ENCODE measurements around the gene RNF17.

RNF17 gene

DNA sequence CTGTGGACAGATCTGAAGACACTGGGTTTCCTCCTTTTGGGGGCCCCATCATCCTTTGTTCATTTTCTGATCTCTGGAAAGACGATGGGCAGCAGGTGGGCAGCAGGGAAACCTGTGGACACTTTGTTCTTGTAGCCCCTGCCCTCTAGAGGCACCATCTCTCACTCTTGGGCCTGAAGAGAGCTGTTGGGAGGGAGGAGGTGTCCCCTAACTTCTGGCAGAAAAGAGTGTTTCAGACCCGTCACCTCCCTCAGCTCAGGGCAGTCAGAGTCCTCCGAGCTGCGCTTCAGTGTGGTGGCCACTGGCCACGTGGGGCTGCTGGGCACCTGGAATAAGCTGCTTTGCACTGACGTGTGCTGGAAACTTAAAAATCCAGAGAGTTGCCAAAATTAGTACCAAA is 26.9 kb upstream of the RNF17 start:
- TF ChIP-seq, protein P1, sequence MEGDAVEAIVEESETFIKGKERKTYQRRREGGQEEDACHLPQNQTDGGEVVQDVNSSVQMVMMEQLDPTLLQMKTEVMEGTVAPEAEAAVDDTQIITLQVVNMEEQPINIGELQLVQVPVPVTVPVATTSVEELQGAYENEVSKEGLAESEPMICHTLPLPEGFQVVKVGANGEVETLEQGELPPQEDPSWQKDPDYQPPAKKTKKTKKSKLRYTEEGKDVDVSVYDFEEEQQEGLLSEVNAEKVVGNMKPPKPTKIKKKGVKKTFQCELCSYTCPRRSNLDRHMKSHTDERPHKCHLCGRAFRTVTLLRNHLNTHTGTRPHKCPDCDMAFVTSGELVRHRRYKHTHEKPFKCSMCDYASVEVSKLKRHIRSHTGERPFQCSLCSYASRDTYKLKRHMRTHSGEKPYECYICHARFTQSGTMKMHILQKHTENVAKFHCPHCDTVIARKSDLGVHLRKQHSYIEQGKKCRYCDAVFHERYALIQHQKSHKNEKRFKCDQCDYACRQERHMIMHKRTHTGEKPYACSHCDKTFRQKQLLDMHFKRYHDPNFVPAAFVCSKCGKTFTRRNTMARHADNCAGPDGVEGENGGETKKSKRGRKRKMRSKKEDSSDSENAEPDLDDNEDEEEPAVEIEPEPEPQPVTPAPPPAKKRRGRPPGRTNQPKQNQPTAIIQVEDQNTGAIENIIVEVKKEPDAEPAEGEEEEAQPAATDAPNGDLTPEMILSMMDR (conservative IDR thresholded peaks at IDR 0.05; ENCODE audit: low read depth, low read length) = no peak
- no peak for DNase-seq (ENCODE audit: low read depth)
- no peak overlapping the region for H3K4me3 ChIP-seq (ENCODE audit: low read length)

DNA sequence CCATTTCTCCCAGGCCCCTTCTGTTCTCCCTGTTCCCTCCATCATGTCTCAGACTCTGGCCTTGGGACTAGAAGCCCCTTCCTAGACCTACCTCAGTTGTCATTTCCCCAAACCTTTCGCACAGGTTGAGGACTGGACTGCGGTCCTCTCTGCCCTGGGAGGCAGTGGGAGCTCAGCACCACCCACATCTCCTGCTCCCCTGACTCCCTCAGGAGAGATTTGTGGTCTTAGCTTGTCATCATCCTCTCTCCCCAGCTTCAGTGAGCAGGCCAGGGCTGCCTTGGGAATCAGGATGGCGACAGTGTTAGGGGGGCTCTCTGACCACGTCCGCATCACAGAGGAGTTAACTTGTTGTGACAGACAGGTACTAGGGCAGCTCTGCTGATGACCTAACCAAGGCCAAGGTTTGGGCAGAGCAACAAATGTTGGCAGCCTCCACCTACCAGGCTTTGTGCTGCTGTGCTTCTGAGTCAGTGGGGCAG is 25.6 kb upstream of the RNF17 start:
- H3K4me3 ChIP-seq (ENCODE audit: low read length) = no peak overlapping the region
- DNase-seq (ENCODE audit: low read depth) = no peak
- TF ChIP-seq, protein P1 (conservative IDR thresholded peaks at IDR 0.05; ENCODE audit: low read depth, low read length) = no peak

DNA sequence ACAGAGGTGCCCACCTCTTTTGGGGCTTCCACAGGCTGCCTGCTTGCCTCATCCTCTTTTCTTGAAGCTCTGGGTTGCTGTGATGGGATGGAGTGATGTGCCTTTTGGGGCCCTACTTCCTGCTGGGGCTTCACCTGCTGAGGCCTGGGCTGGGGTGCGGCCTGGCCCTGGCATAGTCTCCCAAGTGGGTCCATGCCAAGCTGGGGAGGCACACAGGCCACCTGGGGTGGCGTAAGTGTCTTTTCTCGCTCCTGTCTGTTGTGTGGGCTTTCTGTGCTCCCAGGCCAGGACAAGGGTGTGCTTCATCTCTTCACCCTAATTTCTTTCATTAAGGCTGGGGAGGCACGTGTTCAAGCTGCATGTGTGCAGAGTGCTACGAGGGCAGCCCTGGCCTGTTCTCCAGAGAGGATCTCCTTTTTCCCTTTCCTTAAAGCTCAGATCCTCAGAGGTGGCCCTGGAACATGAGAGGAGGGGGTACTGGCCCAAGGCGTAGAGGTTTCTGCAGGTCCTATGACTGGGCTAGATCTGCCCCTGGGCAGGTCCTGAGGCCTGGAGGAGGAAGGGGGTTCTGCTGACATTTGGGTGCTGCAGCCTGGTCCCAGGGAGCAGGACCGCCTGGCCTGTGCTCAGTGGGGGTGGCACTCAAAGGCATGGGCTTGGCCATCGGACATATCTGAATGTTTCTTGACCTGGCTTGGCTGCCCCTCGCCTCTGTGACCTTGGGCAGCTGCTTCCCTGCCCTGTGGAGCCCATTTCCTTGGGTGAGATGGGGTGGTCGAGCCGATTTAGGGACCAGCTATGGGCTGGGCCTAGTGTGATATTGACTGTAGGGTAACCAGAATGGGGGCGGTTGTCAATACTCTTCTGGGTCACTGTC is 23.7 kb upstream of the RNF17 start:
- TF ChIP-seq, protein P1 (conservative IDR thresholded peaks at IDR 0.05; ENCODE audit: low read depth, low read length) = no peak
- DNase-seq (ENCODE audit: low read depth) = no peak
- no peak overlapping the region for H3K4me3 ChIP-seq (ENCODE audit: low read length)

DNA sequence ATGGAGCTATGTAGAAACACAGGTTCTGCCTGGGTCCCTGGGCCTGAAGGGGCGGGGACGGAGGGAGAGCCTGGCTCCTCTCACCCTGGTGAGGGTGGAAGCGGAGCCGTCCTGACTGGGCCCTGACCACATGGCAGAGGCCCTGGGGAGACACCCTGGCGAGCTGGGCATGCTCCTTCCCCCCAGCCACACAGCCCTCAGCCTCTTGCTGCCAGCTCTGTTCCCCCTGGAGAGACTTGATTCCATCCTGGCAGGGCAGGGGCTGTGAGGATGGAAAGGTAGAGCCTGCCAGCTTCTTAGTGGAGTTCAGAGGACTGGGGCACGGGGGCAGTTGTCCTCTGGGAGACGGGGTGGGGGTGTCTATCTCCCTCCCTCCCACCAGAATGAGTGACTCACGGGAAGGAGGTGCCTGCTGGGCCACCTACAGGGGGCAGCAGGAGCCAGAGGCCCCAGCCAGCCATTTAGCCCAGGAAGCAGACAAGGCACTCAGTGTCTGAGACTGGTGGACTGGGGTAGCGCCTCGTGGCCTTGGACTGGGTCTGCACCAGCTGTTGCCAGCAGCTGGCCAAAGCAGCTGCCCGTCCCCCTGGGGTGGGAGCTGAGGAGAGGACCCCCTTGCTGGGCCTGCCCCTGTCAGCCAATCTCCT is 22.8 kb upstream of the RNF17 start:
- TF ChIP-seq, protein P1 (conservative IDR thresholded peaks at IDR 0.05; ENCODE audit: low read depth, low read length) = peak; percentile 38

DNA sequence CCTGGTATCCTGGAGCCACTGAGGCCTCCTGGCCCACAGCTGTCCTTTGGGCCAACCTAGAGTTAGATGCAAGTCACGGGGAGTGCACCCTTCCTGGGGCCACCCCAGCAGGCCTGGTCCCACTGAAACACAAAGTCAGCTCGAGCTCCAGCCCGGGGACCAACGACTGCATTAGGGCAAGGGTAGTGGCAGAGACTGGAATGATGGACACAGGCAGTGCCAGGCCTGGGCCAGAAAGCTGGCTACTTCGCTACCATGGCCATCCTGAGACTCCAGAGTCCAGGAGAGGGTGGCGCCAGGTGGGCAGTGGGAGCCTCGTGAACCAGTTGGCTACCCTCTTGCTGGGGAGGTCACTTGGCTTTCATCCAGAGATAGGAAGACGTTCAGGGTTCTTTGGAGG is 22.2 kb upstream of the RNF17 start:
- TF ChIP-seq, protein P1 (conservative IDR thresholded peaks at IDR 0.05; ENCODE audit: low read depth, low read length) = no peak
- no peak for DNase-seq (ENCODE audit: low read depth)
- no peak overlapping the region for H3K4me3 ChIP-seq (ENCODE audit: low read length)

More for the DNA sequence above, 22.8 kb upstream of the RNF17 start:
- no peak overlapping the region for H3K4me3 ChIP-seq (ENCODE audit: low read length)
- DNase-seq (ENCODE audit: low read depth) = no peak

DNA sequence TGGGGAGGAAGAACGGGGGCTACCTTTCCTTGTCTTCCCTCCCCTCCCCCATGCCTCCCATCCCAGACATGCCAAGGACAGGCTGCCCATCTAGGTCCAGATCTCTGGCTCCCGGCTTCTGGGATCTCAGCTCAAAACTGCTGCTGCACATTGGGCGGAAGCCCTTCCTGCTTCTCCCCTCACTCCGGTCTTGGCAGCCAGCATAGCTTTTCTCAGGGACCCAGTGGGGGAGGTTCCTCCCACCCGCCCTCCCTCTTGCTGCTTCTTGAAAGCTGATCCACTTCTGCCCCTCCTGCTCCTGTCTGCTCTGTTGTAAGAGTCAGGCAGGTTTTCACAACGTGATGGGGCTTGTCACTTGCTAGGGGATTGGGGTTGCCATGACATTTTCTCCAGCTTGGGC is 21.7 kb upstream of the RNF17 start:
- H3K4me3 ChIP-seq (ENCODE audit: low read length) = no peak overlapping the region
- no peak for DNase-seq (ENCODE audit: low read depth)
- TF ChIP-seq, protein P1 (conservative IDR thresholded peaks at IDR 0.05; ENCODE audit: low read depth, low read length) = no peak
